ENCODE results near the gene ZNF423. TPM values are rescaled to one million over a fixed set of nuclear protein-coding genes. Genes with fewer than 3 reads are reported as not detected.
"Not testable (repeated sequence)": the region's sequence is repeated elsewhere in the genome, so short reads cannot be mapped to it uniquely, and the experiment has no call there.

The ZNF423 gene
- total RNA-seq, 1 donor from 2014 or later = 3.9 TPM

DNA sequence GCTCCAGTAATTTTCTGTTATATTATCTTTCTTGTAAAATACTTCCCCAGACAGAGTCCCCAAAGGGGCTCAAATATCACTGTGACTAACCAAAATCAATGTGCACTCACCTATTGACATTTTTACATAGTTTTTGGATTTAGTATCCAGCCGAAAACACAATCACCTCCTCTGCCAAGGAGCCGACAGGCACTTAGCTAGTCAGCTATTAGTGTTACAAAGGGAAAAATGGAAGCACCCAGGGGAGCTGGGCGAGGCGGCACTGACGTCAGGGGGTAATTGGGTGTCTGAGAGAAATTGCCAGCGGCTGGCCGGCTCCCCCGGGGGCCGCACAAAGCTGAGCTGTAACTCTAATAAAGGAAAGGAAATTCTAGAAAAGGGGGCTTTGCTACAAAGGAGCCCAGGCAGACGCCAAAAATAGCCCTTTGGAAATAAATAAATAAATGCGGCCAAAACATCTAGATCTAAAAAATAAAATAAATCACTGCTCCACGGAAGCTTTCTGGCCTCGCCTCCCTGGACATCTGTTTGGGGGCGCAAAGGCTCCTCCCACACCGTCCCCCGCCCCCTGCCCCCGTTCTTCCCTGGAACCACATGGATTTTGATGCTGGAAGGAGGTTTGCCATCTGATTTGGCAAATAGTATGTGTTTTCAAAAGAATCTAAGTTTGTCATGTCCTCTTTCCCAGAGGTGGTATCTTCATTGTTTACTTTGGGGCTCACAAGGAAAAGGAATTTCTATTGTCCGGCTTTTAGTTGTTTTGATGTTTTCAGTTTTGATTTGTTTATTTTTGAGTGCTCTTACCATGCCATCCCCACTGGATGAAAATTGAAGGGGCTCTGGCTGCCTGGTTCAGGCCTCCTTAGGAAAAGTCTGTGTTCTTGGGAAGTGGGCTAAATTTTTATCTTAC lies 156.7 kb downstream of the ZNF423 start:
- DNase-seq (ENCODE audit: low read depth in 2 of 2) = no peak

GRCh38 chr16:49698453-49698815 lies 157.5 kb downstream of the ZNF423 start:
- DNase-seq (ENCODE audit: low read depth in 2 of 2) = no peak

GRCh38 chr16:49697631-49698452 lies 158.1 kb downstream of the ZNF423 start:
- DNase-seq (ENCODE audit: low read depth in 2 of 2) = no peak

- no peak for DNase-seq (ENCODE audit: low read depth in 2 of 2)
Measured at GRCh38 chr16:49696414-49697101, 159.4 kb downstream of the ZNF423 start.

DNA sequence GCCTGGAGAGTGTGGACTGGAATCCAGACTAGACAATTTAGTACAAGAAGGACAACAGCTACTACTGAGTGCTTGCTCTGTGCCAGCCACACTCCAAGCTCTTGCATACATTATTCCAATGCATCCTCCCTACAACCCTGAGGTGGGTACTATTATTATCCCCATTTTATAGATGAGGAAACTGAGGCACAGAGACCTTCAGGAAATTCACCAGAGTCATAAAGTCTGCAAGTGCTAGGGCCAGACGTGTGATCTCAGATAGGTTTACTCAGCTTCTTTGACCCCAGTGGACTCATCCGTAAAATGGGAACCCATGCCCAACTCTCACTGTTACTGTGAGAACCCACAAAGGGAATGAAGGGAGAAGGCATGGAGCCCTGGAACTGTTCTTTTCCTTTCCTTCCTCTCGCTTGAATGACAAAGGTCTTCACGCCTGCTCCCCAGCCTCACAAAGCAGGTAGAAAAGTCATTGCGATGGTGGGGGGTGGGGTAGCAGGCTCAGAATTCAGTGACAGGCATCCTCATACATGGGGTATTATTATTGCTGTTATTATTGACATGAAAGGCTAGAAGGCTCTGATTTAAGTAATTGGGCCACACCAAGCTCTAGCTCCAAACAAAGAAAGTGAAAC lies 160.0 kb downstream of the ZNF423 start:
- no peak for DNase-seq (ENCODE audit: low read depth in 2 of 2)

- no peak for DNase-seq (ENCODE audit: low read depth in 2 of 2)
Measured at GRCh38 chr16:49693445-49693844, 162.5 kb downstream of the ZNF423 start.

- DNase-seq (ENCODE audit: low read depth in 2 of 2) = no peak
Measured at GRCh38 chr16:49690778-49691177, 165.1 kb downstream of the ZNF423 start.

- no peak for DNase-seq (ENCODE audit: low read depth in 2 of 2)
Measured at GRCh38 chr16:49688036-49688697, 167.7 kb downstream of the ZNF423 start.

GRCh38 chr16:49687476-49688002 lies 168.4 kb downstream of the ZNF423 start:
- DNase-seq (ENCODE audit: low read depth in 2 of 2) = no peak

DNA sequence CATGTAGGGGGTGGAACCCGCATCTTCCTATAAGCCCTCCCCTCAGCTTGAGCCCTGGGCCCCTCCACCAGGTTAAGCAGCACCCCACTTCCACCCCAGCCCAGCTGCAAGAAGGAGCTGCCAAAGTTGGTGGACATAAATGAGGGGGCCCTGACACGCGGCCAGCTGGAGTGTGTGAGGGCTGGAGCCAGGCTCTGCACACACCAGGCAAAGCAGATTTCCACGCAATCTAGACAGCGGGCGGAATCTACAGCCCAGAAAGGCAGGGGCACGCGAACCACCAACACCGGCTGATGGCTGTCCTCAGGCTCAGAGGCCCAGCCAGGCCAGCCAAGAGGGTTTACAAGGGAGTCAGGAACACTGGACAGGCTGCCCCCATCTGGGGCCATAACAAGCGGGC lies 171.2 kb downstream of the ZNF423 start:
- no peak for DNase-seq (ENCODE audit: low read depth in 2 of 2)

DNA sequence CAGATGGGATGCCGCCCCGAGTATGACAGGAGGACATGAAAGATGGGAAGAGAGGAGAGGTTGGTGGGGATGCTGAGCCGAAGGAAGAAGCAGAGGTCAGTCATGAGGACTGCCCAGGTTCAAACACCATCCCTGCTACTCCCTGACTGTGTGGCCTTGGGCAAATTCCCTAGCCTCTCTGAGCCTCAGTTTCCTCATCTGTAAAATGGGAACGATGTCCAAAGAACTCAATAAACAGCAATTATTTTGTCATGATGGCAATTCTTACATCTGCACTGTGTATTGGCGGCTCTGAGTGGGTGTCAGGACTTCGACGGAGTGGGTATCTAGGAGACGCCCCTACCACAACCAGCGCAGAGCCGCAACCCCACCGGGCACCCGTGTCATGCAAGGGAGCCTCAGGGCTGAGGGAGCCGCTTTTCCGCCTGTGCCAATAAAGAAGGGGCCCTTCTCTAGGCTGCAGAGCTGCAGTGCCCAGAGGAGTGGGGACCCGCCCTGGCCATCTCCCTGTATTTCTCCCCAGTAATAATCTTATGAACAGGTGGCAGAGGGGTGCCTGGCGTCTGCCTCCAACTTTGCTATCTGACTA lies 173.2 kb downstream of the ZNF423 start:
- no peak for DNase-seq (ENCODE audit: low read depth in 2 of 2)

GRCh38 chr16:49681217-49681883 lies 174.6 kb downstream of the ZNF423 start:
- DNase-seq (ENCODE audit: low read depth in 2 of 2) = no peak

DNA sequence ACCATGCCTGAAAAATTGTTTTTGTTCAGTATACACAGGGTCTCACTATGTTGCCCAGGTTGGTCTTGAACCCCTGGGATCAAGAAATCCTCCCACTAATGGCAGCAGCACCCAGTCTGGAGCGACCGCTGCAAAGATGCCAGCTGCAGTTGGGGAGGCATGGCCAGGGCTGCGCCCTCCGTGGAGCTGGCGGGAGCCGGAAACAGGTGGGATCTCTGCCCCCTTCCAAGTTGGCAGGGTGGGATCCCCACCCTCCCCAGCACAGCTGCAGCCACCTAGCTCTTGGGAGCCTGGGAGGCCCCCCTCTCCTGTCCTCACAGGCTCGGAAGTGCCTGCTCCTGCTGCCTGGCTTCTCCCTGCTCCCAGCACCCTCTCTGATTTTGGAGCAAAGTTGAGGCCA lies 176.8 kb downstream of the ZNF423 start:
- DNase-seq (ENCODE audit: low read depth in 2 of 2) = no peak

GRCh38 chr16:49677661-49678060 lies 178.3 kb downstream of the ZNF423 start:
- not testable (repeated sequence) for DNase-seq (ENCODE audit: low read depth in 2 of 2)

GRCh38 chr16:49675413-49675812 lies 180.5 kb downstream of the ZNF423 start:
- DNase-seq (ENCODE audit: low read depth in 2 of 2) = no peak

- DNase-seq (ENCODE audit: low read depth in 2 of 2) = no peak
Measured at GRCh38 chr16:49674990-49675389, 180.9 kb downstream of the ZNF423 start.

DNA sequence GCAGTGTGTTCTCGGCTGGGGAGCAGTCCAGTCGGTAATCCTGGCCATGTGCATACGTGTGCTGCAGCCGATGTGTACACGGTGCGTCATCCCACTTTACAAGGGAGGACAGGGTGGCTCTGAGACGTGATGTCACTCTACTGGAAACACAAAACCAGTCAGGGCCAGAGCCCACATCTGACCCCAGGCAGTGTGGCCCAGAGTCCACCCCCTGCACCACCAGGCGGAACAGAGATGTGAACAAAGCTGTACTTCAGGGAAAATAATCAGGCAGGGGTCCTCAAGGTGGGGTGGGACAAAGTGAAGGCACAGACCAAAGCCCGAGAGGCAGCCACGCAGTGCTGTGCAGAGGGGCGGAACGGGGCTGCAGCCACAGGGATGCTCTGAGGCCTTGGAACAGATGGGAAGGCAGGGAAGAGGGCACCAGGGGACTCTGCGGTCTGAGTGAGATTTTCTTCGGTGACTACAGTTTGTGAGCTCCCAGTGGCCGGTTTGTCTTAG lies 181.5 kb downstream of the ZNF423 start:
- DNase-seq (ENCODE audit: low read depth in 2 of 2) = no peak

GRCh38 chr16:49673442-49673841 lies 182.5 kb downstream of the ZNF423 start:
- no peak for DNase-seq (ENCODE audit: low read depth in 2 of 2)

GRCh38 chr16:49672753-49673152 lies 183.2 kb downstream of the ZNF423 start:
- DNase-seq (ENCODE audit: low read depth in 2 of 2) = no peak

DNA sequence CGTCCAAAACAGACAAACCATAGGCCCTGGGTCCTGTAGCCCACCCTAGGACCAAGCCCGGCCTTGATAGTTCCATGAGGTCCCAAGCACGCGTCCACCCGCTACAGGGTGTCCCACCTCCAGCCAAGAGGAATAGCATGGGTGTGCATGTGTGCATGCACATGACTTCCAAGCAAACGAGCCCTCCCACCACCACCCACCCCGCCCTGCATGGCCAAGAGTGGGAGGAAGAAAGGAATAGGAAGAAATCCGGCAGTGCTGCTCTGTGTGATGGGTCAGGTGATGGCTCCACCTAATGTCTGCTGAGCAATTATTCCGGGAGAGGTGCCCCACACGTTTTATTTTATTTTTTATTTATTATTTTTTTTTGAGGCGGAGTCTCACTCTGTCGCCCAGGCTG lies 184.6 kb downstream of the ZNF423 start:
- no peak for DNase-seq (ENCODE audit: low read depth in 2 of 2)
